ENCODE data around the gene CRTAP.

The CRTAP gene

DNA sequence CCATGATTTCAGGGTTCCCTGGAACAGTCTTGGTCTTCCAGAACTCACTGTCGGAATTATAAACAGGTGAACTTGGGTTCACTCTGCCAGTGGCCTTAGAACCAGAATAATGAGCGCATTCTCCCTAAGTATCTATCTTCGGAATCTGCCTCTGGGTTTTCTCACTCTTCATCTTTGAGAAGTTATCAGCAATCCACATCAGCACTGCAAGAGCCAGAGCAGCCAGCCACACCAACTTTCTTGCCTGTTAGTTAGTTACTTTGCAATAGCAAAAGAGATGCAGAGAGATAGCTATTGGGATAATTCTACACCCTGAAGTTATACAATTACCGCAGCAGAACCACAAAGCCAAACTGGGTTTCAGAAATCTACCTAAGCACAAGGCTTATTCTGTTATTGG, 42.6 kb upstream of the CRTAP start:
- H3K4me1 ChIP-seq (ENCODE audit: control insufficient read depth, insufficient read depth, low read depth, low read length) = peaks cover 2% of the 10 kb centered on the region
- no peak overlapping the region for H3K18ac ChIP-seq (ENCODE audit: low read depth in 1 of 2, low read length in 2 of 2)
- no peak overlapping the region for H2AK5ac ChIP-seq (ENCODE audit: low read length, severe bottlenecking)
- no peak overlapping the region for H3K4ac ChIP-seq (ENCODE audit: low read depth in 1 of 2, low read length in 2 of 2)
- no peak overlapping the region for H2BK5ac ChIP-seq (ENCODE audit: low read depth, low read length, poor library complexity, severe bottlenecking)
- H3K4me3 ChIP-seq (ENCODE audit: insufficient read depth in 1 of 2, low read depth in 1 of 2, low read length in 2 of 2) = no peak overlapping the region
- no peak overlapping the region for H3K27ac ChIP-seq (ENCODE audit: low read length, poor library complexity, severe bottlenecking)
- 65% methylated on average over 4 of the region's 4 CpGs for WGBS
- DNase-seq = no peak
- H3K27me3 ChIP-seq (ENCODE audit: control insufficient read depth in 1 of 2, insufficient read depth in 1 of 2, low read length in 2 of 2) = no peaks in the 10 kb centered on the region
- no peak overlapping the region for H4K8ac ChIP-seq (ENCODE audit: low read length)
- H2BK120ac ChIP-seq (ENCODE audit: low read depth, low read length) = no peak overlapping the region
- H4K91ac ChIP-seq (ENCODE audit: low read length) = no peak overlapping the region
- peaks cover 19 to 59% of the 10 kb centered on the region in 2 experiments for H3K36me3 ChIP-seq (ENCODE audit: control insufficient read depth in 1 of 2, insufficient read depth in 2 of 2, low read depth in 1 of 2, low read length in 2 of 2)
- no peak overlapping the region for H2BK12ac ChIP-seq (ENCODE audit: low read length in 2 of 2)
- H3K4me2 ChIP-seq (ENCODE audit: low read length, poor library complexity, severe bottlenecking) = no peak overlapping the region
- H2BK15ac ChIP-seq (ENCODE audit: low read depth, poor library complexity, severe bottlenecking) = no peak overlapping the region
- no peak overlapping the region for H2AFZ ChIP-seq (ENCODE audit: low read depth, low read length)
- H3K9ac ChIP-seq (ENCODE audit: low read length) = no peak overlapping the region
- peaks cover 35% of the 10 kb centered on the region for H3K79me1 ChIP-seq (replicated peaks; ENCODE audit: low read length, poor library complexity, severe bottlenecking)
- H3K14ac ChIP-seq (ENCODE audit: low read length in 2 of 2) = no peak overlapping the region
- H3K9me3 ChIP-seq (ENCODE audit: control insufficient read depth, low read length) = no peaks in the 10 kb centered on the region
- H3K23ac ChIP-seq (ENCODE audit: low read length in 2 of 2) = no peak overlapping the region

DNA sequence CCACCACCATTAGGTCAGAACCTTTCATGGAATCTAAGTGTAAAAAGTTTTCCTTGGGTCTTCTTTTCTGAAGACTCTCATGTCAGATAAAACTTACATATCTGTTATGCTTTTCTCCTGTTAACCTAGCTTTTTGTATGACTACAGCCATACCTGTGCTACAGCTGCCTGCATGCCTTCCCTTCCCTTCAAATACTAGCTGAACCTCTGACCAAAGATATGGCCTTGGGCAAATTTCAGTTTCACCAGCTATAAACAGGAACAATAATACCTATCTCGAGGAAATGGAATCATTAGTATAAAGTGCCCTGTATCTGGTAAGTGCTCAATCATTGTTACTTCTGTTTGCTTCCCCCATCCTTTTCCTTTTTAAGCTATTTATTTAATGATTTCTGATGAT, 41.9 kb upstream of the CRTAP start:
- Histone ChIP-seq H3K18ac (ENCODE audit: low read depth in 1 of 2, low read length in 2 of 2) (no peak overlapping the region), H2BK12ac (ENCODE audit: low read length in 2 of 2) (no peak overlapping the region), H4K8ac (ENCODE audit: low read length) (no peak overlapping the region), H4K91ac (ENCODE audit: low read length) (no peak overlapping the region), H2BK15ac (ENCODE audit: low read depth, poor library complexity, severe bottlenecking) (no peak overlapping the region), H2AFZ (ENCODE audit: low read depth, low read length) (no peak overlapping the region), H3K4me2 (ENCODE audit: low read length, poor library complexity, severe bottlenecking) (no peak overlapping the region), H3K36me3 (ENCODE audit: control insufficient read depth in 1 of 2, insufficient read depth in 2 of 2, low read depth in 1 of 2, low read length in 2 of 2) (peaks cover 22 to 60% of the 10 kb centered on the region in 2 experiments), H3K27me3 (ENCODE audit: control insufficient read depth in 1 of 2, insufficient read depth in 1 of 2, low read length in 2 of 2) (no peaks in the 10 kb centered on the region), H3K79me1 (replicated peaks; ENCODE audit: low read length, poor library complexity, severe bottlenecking) (peaks cover 39% of the 10 kb centered on the region), H3K4me1 (ENCODE audit: control insufficient read depth, insufficient read depth, low read depth, low read length) (peaks cover 2% of the 10 kb centered on the region), H2AK5ac (ENCODE audit: low read length, severe bottlenecking) (no peak overlapping the region), H2BK5ac (ENCODE audit: low read depth, low read length, poor library complexity, severe bottlenecking) (no peak overlapping the region), H3K4ac (ENCODE audit: low read depth in 1 of 2, low read length in 2 of 2) (no peak overlapping the region), H3K27ac (ENCODE audit: low read length, poor library complexity, severe bottlenecking) (no peak overlapping the region), H2BK120ac (ENCODE audit: low read depth, low read length) (no peak overlapping the region), H3K14ac (ENCODE audit: low read length in 2 of 2) (no peak overlapping the region), H3K23ac (ENCODE audit: low read length in 2 of 2) (no peak overlapping the region), H3K4me3 (ENCODE audit: insufficient read depth in 1 of 2, low read depth in 1 of 2, low read length in 2 of 2) (no peak overlapping the region), H3K9ac (ENCODE audit: low read length) (no peak overlapping the region), H3K9me3 (ENCODE audit: control insufficient read depth, low read length) (no peaks in the 10 kb centered on the region)
- no CpG with 5 or more reads among the region's 1 CpG for WGBS
- no peak for DNase-seq

DNA sequence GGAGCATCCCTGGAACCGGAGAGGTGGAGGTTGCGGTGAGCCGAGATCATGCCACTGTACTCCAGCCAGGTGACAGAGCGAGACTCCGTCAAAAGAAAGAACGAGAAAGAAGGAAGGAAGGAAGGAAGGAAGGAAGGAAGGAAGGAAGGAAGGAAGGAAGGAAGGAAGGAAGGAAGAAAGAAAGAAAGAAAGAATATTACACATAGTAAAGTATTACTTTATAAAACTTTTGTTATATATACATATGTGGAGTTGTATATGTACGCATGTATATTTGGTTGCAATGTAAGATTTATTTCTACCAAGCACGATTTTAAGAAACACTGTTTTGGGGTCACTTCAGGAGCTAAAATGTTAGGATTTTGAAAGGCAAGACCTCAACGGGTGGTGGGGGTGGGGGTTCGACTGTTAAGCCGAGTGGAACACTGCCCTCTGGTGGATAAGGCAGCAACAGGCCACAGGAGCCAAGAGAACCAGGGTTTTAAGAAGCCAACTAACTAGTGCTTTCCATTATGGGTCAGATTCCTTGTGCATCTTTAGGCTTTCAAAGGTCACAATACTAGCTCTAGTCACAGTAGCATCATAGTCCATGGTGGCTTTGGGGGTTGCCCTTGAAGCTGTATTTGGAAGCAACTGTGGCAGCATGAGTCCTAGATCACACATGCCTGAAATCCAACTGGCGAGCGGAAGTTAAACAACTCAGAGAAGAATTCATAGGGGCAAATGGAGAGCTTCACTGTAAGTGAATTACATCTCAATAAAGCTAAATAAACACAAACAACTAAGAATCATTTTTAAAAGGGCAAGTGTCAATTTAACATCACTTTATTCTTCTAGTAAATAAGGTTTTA, 39.4 kb upstream of the CRTAP start:
- no peak overlapping the region for H2AFZ ChIP-seq (ENCODE audit: low read depth, low read length)
- H3K4me2 ChIP-seq (ENCODE audit: low read length, poor library complexity, severe bottlenecking) = no peak overlapping the region
- H3K79me1 ChIP-seq (replicated peaks; ENCODE audit: low read length, poor library complexity, severe bottlenecking) = peaks cover 36% of the 10 kb centered on the region
- DNase-seq = peak; percentile 68
- no peak overlapping the region for H2BK12ac ChIP-seq (ENCODE audit: low read length in 2 of 2)
- no peak overlapping the region for H3K4ac ChIP-seq (ENCODE audit: low read depth in 1 of 2, low read length in 2 of 2)
- H3K36me3 ChIP-seq (ENCODE audit: control insufficient read depth in 1 of 2, insufficient read depth in 2 of 2, low read depth in 1 of 2, low read length in 2 of 2) = peaks cover 8 to 39% of the 10 kb centered on the region in 2 experiments
- 53% methylated on average over 10 of the region's 13 CpGs for WGBS
- H4K8ac ChIP-seq (ENCODE audit: low read length) = no peak overlapping the region
- H3K23ac ChIP-seq (ENCODE audit: low read length in 2 of 2) = no peak overlapping the region
- H3K14ac ChIP-seq (ENCODE audit: low read length in 2 of 2) = no peak overlapping the region
- H3K9ac ChIP-seq (ENCODE audit: low read length) = no peak overlapping the region
- H2BK15ac ChIP-seq (ENCODE audit: low read depth, poor library complexity, severe bottlenecking) = no peak overlapping the region
- no peak overlapping the region for H4K91ac ChIP-seq (ENCODE audit: low read length)
- H3K9me3 ChIP-seq (ENCODE audit: control insufficient read depth, low read length) = no peaks in the 10 kb centered on the region
- no peak overlapping the region for H2AK5ac ChIP-seq (ENCODE audit: low read length, severe bottlenecking)
- no peak overlapping the region for H3K4me3 ChIP-seq (ENCODE audit: insufficient read depth in 1 of 2, low read depth in 1 of 2, low read length in 2 of 2)
- H2BK120ac ChIP-seq (ENCODE audit: low read depth, low read length) = no peak overlapping the region
- no peaks in the 10 kb centered on the region for H3K27me3 ChIP-seq (ENCODE audit: control insufficient read depth in 1 of 2, insufficient read depth in 1 of 2, low read length in 2 of 2)
- H3K27ac ChIP-seq (ENCODE audit: low read length, poor library complexity, severe bottlenecking) = no peak overlapping the region
- H3K18ac ChIP-seq (ENCODE audit: low read depth in 1 of 2, low read length in 2 of 2) = no peak overlapping the region
- H3K4me1 ChIP-seq (ENCODE audit: control insufficient read depth, insufficient read depth, low read depth, low read length) = peaks cover 2% of the 10 kb centered on the region
- H2BK5ac ChIP-seq (ENCODE audit: low read depth, low read length, poor library complexity, severe bottlenecking) = no peak overlapping the region

DNA sequence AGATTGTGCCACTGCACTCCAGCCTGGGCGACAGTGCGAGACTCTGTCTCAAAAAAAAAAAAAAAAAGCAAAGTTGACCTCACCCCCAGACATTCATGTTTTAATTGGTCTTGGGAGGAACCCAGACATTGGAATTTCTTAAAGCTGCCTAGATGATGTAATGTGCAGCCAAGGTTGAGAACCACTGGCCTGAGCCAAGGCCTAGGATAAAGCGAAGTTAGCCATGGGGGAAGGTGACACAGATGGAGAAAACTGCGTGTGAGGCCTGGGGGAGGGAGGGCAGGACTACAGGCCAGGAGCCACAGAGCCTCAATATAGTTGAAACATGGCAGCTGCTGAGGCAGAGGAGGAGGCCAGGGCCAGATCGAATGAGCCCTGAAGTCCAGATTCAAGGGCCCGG, 37.8 kb upstream of the CRTAP start:
- Histone ChIP-seq H3K27ac (ENCODE audit: low read length, poor library complexity, severe bottlenecking) (no peak overlapping the region), H2AK5ac (ENCODE audit: low read length, severe bottlenecking) (no peak overlapping the region), H3K79me1 (replicated peaks; ENCODE audit: low read length, poor library complexity, severe bottlenecking) (peaks cover 43% of the 10 kb centered on the region), H3K18ac (ENCODE audit: low read depth in 1 of 2, low read length in 2 of 2) (no peak overlapping the region), H2AFZ (ENCODE audit: low read depth, low read length) (no peak overlapping the region), H3K9me3 (ENCODE audit: control insufficient read depth, low read length) (no peaks in the 10 kb centered on the region), H2BK120ac (ENCODE audit: low read depth, low read length) (no peak overlapping the region), H2BK12ac (ENCODE audit: low read length in 2 of 2) (no peak overlapping the region), H3K4ac (ENCODE audit: low read depth in 1 of 2, low read length in 2 of 2) (no peak overlapping the region), H3K4me2 (ENCODE audit: low read length, poor library complexity, severe bottlenecking) (no peak overlapping the region), H3K4me1 (ENCODE audit: control insufficient read depth, insufficient read depth, low read depth, low read length) (peaks cover 2% of the 10 kb centered on the region), H3K23ac (ENCODE audit: low read length in 2 of 2) (no peak overlapping the region), H2BK15ac (ENCODE audit: low read depth, poor library complexity, severe bottlenecking) (no peak overlapping the region), H2BK5ac (ENCODE audit: low read depth, low read length, poor library complexity, severe bottlenecking) (no peak overlapping the region), H4K8ac (ENCODE audit: low read length) (no peak overlapping the region), H3K9ac (ENCODE audit: low read length) (no peak overlapping the region), H4K91ac (ENCODE audit: low read length) (no peak overlapping the region), H3K27me3 (ENCODE audit: control insufficient read depth in 1 of 2, insufficient read depth in 1 of 2, low read length in 2 of 2) (no peaks in the 10 kb centered on the region), H3K14ac (ENCODE audit: low read length in 2 of 2) (peak overlapping the region in 1 of 2 experiments; percentile 51), H3K4me3 (ENCODE audit: insufficient read depth in 1 of 2, low read depth in 1 of 2, low read length in 2 of 2) (no peak overlapping the region), H3K36me3 (ENCODE audit: control insufficient read depth in 1 of 2, insufficient read depth in 2 of 2, low read depth in 1 of 2, low read length in 2 of 2) (peaks cover 8 to 28% of the 10 kb centered on the region in 2 experiments)
- 96% methylated on average over 4 of the region's 6 CpGs for WGBS
- DNase-seq = no peak
